Stimulated activated CD8-positive, alpha-beta memory T cell treated with anti-CD3 and anti-CD28 coated beads, Interleukin-2, amount 100 ng/mL, for 48 hours (primary cell): ENCODE results near the gene TMEM234.
"Not testable (repeated sequence)": the region's sequence is repeated elsewhere in the genome, so short reads cannot be mapped to it uniquely, and the experiment has no call there.

ENCODE experiments used
- DNase-seq, 2 donors: peaks; one replicate each; pipeline ENCODE4 v3.0.0-alpha.2; 2020; ENCODE audit warnings: low read depth in 2 of 2

The TMEM234 gene

DNA sequence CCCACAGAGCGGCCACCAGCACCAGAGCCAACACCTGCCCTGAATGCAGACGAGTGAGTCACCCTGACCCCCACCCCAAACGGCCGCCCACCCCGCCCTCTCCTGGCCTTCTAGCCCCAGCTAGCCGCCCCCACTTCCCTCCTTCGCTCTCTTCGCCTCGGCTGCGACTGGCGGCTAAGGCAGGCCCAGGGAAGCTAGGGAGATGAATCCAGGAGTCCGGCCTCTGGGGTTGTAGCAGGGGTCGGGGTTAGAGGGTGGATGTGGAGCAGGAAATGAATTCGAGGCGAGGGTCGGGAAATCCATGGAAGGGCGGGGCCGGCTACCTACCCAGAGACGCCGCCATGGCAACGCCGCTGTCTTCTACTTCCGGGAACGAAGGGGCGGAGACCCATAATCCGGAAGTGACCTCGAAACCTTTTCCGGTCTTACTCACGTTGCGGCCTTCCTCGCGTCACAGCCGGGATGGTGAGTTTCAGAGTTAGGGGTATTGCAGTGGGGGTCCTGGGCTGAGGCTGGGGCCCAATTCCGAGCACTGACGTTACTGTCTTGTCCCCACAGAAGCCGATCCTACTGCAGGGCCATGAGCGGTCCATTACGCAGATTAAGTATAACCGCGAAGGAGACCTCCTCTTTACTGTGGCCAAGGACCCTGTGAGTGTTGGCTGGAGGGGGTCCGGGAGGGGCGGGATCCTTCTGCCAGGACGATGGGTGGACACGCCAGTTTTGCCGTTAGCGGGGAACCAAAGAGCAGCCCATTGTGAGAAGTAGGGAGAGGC is at the start of gene TMEM234, which contains the start of gene EIF3I:
Gene TMEM234 (minus strand): TSS at position 374 of the 776 bp plus-strand sequence. CDS start 31 bp downstream, at position 343.
Gene EIF3I (plus strand): TSS at position 428 of the 776 bp plus-strand sequence. CDS start 35 bp downstream, at position 463.
- peak; percentile 81 to 88 for DNase-seq

GRCh38 chr1:32269744-32270143 is 47.6 kb upstream of the TMEM234 start:
- DNase-seq: no peak

GRCh38 chr1:32266921-32267591 is 44.9 kb upstream of the TMEM234 start:
- no peak for DNase-seq

GRCh38 chr1:32265846-32266245 is 43.7 kb upstream of the TMEM234 start:
- DNase-seq: no peak

- DNase-seq: no peak
Measured at GRCh38 chr1:32263744-32264143, 41.6 kb upstream of the TMEM234 start.

- not testable (repeated sequence) for DNase-seq
Measured at GRCh38 chr1:32263236-32263593, 41.1 kb upstream of the TMEM234 start.

DNA sequence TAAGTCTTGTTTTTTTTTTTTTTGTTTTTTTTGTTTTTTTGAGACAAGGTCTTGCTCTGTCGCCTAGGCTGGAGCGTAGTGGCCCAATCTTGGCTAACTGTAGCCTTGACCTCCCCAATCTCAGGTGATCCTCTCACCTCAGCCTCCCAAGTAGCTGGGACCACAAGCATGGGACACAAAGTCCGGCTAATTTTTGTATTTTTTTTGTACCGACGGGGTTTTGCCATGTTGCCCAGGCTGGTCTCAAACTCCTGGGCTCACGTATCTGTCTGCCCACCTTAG is 35.0 kb upstream of the TMEM234 start:
- DNase-seq: no peak

DNA sequence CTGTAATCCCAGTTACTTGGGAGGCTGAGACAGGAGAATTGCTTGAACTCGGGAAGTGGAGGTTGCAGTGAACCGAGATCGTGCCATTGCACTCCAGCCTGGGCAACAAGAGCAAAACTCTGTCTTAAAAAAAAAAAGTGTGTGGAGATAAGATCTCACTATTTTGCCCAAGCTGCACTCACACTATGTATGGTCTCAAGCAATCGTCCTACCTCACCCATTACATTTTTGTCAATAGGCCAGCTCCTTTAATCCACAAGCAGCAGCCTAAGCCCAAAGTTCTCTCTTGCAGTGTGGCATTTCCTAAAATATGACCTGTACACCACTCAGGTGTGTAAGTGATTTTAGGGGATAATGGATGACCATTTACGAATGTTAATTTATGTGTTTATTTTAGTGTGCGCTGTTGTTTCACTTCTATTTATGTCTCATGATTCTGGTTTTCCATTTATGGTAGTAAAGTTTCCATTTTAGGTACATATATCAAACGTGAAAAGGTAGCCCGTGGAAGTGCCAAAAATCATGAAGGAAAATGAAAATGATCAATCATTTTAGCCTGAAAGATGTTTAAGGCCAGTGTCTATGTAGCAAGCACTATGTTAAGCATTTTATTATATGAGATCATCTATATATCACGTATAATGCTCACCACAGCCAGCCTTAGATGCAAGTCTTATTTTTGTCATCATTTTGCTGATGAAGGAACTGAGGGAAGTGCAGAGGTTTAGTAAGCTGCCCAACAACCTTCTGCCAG is 34.5 kb upstream of the TMEM234 start:
- no peak for DNase-seq

- DNase-seq: no peak
Measured at GRCh38 chr1:32255072-32256071, 33.2 kb upstream of the TMEM234 start.

DNA sequence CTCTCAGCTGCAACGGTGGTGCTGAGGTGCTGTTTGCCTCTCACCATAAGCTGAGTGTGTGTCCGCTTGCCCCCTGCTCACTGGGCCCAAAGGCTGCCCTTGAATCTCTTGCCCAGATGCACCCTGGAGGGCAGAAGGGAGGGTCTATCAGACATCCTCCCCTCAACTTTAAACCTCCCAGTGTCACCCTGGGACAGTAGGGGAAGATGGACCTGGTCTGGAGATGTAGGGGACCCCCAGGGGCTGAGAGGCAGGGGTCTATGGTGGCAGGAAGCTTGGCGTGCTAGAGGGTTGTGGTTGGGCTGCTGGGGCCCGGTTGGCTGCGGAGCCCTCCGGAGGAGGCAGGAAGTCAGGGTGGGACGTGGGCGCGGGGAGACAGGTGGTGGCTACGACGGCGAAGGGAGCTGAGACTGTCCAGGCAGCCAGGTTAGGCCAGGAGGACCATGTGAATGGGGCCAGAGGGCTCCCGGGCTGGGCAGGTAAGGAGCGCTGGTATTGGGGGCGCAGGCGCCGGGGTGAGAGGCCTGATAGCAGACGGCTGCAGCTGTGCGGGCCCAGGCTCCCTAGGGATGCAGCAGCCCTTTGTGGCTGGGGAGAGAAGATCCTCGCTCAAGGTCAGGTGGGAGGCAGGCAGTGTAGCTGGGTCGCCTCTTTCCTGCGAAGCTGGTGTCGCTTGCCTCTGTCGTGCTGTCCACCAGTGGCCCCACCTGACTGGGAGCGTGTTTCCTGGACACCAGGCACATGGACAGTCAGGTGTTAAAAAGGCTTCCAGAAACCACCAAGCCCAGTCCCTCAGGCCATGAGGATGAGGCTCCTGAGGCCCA is 29.0 kb upstream of the TMEM234 start, which contains the start of gene LCK:
Gene LCK (plus strand): TSS at position 373 of the 824 bp plus-strand sequence. CDS start 23,065 bp downstream, outside the sequence.
- peak; percentile 66 to 70 for DNase-seq

- DNase-seq: peak; percentile 60 to 71
Measured at GRCh38 chr1:32249831-32250525, 27.8 kb upstream of the TMEM234 start.

DNA sequence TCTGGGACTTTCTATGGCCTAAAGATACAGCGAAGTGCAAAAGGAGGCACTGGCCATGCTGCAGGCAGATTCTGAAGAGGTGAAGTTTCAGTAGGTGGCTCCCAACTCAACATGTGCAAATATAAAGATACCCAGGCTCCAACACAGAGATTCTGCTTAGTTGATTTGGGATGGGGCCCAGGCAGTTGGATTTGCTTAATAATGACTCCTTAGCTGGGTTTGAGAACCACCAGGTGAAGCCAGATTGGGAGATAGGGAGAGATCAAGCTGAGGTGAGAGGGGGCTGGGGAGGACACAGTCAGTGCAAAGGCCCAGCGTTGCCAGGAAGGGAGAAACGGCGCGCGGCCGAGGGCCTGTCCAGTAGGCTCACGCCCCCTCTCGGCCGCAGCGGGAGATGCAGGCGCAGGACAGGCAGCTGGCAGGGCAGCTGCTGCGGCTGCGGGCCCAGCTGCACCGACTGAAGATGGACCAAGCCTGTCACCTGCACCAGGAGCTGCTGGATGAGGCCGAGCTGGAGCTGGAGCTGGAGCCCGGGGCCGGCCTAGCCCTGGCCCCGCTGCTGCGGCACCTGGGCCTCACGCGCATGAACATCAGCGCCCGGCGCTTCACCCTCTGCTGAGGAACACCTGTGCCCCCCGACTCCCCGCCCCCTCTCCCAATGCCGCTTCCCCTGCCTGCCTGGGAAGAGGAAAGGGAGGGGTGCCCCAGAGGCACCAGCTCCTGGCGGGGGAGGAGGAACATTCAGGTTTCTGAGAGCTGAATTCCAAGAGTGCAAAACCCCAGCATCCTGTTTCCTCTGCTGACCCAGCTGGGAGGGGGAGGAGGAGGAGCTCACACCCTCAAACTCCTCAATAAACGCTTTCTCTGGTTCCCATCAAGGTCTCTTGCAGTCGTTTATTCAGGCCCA is 26.1 kb upstream of the TMEM234 start:
- peak; percentile 83 to 85 for DNase-seq

- no peak for DNase-seq
Measured at GRCh38 chr1:32247452-32247851, 25.3 kb upstream of the TMEM234 start.

DNA sequence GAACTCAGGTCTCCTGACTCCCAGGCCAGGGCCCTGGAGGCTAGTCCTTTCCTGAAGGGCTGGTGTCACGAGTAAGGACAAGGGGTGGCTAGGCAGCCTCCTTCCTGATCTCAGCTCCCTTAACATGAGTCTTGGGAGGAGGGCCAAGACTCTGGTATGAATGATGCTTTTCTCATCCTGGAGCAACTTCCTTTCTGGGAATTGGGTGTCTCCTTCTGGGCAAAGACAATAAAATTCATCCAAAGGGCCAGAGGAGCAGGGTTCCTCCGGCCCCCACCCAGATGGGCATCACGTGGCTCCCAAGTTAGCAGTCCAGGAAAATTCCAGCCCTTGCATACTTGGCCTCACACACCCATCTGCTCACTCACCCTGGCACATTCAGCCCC is 24.7 kb upstream of the TMEM234 start, which contains the start of gene FAM167B:
Gene FAM167B (plus strand): TSS at position 335 of the 386 bp plus-strand sequence. CDS start 200 bp downstream, outside the sequence.
- no peak for DNase-seq

DNA sequence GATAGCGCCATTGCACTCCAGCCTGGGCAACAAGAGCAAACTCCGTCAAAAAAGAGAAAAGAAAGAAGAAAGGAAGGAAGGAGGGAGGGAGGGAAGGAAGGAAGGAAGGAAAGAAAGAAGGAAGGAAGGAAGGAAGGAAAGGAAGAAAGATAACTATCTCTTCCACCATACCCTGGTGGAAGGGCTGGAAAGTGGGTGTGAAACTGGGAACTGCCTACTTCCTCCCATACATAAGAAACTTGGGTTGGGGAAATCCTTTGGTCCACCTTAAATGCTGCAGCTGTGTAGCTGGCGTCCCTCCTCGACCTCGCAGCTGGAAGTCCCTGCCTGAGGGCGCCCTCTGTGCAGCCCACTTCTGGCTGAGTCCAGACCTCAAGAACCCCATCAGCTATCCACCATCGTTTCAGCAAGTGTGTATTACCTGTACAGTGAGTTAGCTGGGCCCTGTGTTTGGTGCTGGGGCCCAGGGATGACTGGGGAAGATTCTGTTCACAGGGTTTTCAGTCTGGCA is 20.2 kb upstream of the TMEM234 start:
- no peak for DNase-seq

- no peak for DNase-seq
Measured at GRCh38 chr1:32241001-32241763, 19.0 kb upstream of the TMEM234 start.

DNA sequence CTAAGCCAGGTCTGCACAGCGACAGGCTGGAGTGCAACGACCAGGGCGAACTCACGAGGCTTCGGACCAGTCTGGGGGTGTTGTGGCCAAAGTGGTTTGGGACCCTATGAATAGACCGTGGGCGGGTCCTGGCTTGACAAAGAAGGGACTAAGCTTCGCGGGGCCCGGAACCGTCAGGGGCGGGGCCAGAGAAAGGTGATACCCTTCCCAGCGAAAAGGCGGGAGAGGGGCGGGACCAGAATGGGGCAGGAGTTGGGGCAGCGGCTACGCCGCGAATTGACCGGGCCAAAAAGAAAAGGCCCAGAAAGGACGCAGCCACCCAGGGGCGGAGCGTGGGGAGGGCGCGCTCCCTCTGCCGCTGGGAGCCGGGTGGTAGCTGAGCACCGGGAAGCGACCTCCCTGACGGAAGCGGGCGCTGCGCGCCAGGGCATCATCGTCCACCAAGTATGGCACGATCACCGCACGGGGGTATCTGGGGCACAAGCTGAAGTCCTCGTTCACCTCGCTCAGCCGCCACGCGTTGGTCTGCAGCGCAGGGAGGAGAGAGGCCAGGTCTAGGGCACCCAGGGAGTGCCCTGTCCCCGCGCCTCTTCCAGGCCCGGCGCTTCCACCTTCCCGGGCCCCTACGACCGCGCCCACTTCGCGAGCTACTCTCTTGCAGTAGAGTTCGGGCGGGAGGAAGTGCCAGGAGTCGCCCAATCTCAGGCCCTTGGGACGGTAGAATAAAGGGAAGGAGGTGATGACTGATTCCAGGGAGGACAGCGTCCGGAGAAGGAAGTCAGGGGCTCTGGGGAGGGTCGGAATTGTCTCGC is 18.2 kb upstream of the TMEM234 start:
- DNase-seq: peak in 1 of 2 donors; percentile 40
